Type B pancreatic cell (in vitro differentiated cells): ENCODE results near the gene CARD11. TPM values are rescaled to one million over a fixed set of nuclear protein-coding genes. Genes with fewer than 3 reads are reported as not detected.

Experiments used
- DNase-seq: peaks from one replicate; pipeline ENCODE4 v3.0.0; 2021; ENCODE audit warnings: mixed read lengths; ENCODE audit not compliant: unreplicated experiment; ENCODE audit errors: extremely low spot score
- H3K27ac Mint-ChIP-seq: 2 replicates; pipeline ENCODE4 v1.8.0; 2021; ENCODE audit warnings: mild to moderate bottlenecking, mixed read lengths
- H3K27me3 Mint-ChIP-seq: 2 replicates; pipeline ENCODE4 v1.8.0; 2021; ENCODE audit warnings: mixed read lengths
- H3K36me3 Mint-ChIP-seq: 2 replicates; pipeline ENCODE4 v1.8.0; 2021; ENCODE audit warnings: mixed read lengths
- H3K4me1 Mint-ChIP-seq: one replicate; pipeline ENCODE4 v1.8.0; 2021; ENCODE audit warnings: mixed read lengths; ENCODE audit not compliant: unreplicated experiment
- H3K4me3 Mint-ChIP-seq: 2 replicates; pipeline ENCODE4 v1.8.0; 2021; ENCODE audit warnings: mild to moderate bottlenecking, mixed read lengths
- H3K9me3 Mint-ChIP-seq: 2 replicates; pipeline ENCODE4 v1.8.0; 2021; ENCODE audit warnings: mixed read lengths
- CTCF ChIP-seq: fragments of 200-600 bp; sonication (generic); conservative IDR thresholded peaks from 2 replicates; pipeline ENCODE4 v1.5.0; 2021; ENCODE audit warnings: antibody characterized with exemption, mild to moderate bottlenecking
- long read RNA-seq: library from polyadenylated mRNA; unstranded; transcript quantifications from one replicate; pipeline ENCODE4 v2.0.0, GENCODE V29; 2020
- total RNA-seq: library from RNA; stranded (reverse); gene quantifications from 2 replicates; pipeline ENCODE4 v1.2.1, GENCODE V29; 2021; ENCODE audit warnings: low replicate concordance

CARD11 gene
- total RNA-seq: 11.6 and 43.1 TPM in 2 replicates
- long read RNA-seq, partial matches to known transcripts: 7 of 8 reads
- long read RNA-seq, other reads (novel, unspliced or antisense): 1 of 8 reads

- Mint-ChIP-seq H3K36me3 (no peaks in the 10 kb centered on the region), H3K4me1 (peaks cover 9% of the 10 kb centered on the region), H3K9me3 (no peaks in the 10 kb centered on the region), H3K4me3 (peak within 1 kb of the TSS; percentile 77), H3K27ac (no peak within 1 kb of the TSS), H3K27me3 (no peaks in the 10 kb centered on the region)
- no peak for TF ChIP-seq CTCF
- DNase-seq: no peak
Observed at GRCh38 chr7:3043544-3044371, at the start of gene CARD11. Gene CARD11 (minus strand): TSS chr7:3043867. CDS start chr7:2958506, 85,361 bp downstream.

DNA sequence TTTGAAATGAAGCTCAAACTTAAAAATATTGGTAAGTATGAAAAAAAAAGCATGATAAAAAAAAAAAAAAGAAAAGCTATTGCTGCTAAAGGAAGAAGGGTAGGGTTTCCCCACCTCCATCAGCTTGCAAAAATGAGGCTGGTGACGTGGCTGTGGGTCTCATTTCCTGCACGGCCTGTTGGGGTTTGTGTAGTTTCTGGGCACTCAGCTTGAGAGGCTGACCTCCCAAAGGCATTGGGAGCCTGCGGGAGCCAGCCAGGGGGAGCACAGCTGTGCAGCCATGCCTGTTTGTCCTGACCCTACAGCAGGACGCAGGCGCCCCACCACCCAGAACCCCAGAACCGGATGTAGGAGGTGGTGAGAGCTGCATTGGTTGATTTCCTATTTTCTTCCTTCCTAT is 48.8 kb upstream of the CARD11 start:
- H3K36me3 Mint-ChIP-seq: no peaks in the 10 kb centered on the region
- H3K27me3 Mint-ChIP-seq: peaks cover 8% of the 10 kb centered on the region
- H3K4me1 Mint-ChIP-seq: peaks cover 6% of the 10 kb centered on the region
- H3K9me3 Mint-ChIP-seq: no peaks in the 10 kb centered on the region
- no peak for TF ChIP-seq CTCF
- no peak for DNase-seq
- no peak overlapping the region for H3K27ac Mint-ChIP-seq
- no peak overlapping the region for H3K4me3 Mint-ChIP-seq

DNA sequence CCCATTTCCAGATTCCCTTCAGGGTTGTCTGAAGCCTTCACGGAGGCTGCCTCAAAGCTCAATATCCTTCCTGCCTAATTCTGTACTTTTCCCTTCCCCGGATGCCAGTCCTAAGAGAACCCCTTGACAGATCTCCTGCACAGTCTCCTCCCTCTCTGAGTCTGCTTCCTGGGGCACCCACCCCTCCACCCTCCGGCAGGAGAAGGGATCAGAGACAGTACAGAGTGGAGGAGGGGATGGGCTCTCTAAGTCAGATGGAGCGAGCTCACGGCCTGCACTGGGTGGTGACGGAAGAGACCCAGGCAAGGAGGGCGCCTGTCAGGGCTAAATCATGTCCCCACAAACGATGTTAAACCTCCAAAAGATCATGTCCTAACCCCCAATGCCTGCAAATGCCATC is 48.0 kb upstream of the CARD11 start:
- Mint-ChIP-seq H3K27me3 (peaks cover 12% of the 10 kb centered on the region), H3K36me3 (no peaks in the 10 kb centered on the region), H3K4me3 (no peak overlapping the region), H3K27ac (no peak overlapping the region), H3K4me1 (peaks cover 13% of the 10 kb centered on the region), H3K9me3 (no peaks in the 10 kb centered on the region)
- no peak for DNase-seq
- TF ChIP-seq CTCF: no peak

DNA sequence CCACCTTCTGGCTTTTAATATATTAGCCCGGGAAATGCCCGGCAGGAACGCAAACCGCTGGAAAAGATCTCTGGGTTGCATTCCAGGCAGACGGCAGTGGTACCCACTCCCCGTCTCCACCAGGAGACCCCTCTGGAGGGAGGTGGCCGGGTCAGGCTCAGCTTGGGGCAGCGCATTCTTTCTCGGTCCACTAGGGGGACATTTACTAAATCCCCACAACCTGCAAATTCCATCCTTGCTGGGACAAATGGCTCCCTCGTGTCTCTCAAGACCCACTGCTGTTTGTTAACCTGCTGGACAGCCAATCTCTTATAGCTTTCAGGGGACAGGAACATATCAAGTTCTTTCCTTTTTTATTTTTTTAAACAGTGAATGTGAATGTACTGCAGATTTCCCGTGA is 45.8 kb upstream of the CARD11 start:
- Mint-ChIP-seq H3K27me3 (peaks cover 15% of the 10 kb centered on the region), H3K4me3 (no peak overlapping the region), H3K4me1 (peaks cover 16% of the 10 kb centered on the region), H3K9me3 (no peaks in the 10 kb centered on the region), H3K36me3 (no peaks in the 10 kb centered on the region), H3K27ac (no peak overlapping the region)
- peak; percentile 76 for TF ChIP-seq CTCF
- no peak for DNase-seq

GRCh38 chr7:3087243-3087755 is 43.6 kb upstream of the CARD11 start:
- no peak for TF ChIP-seq CTCF
- DNase-seq: no peak
- H3K9me3 Mint-ChIP-seq: no peaks in the 10 kb centered on the region
- H3K27me3 Mint-ChIP-seq: peaks cover 15% of the 10 kb centered on the region
- H3K4me3 Mint-ChIP-seq: peak overlapping the region; percentile 58
- H3K36me3 Mint-ChIP-seq: no peaks in the 10 kb centered on the region
- peak overlapping the region; percentile 90 for H3K27ac Mint-ChIP-seq
- H3K4me1 Mint-ChIP-seq: peaks cover 16% of the 10 kb centered on the region
